BLaER1 (cell line): ENCODE results near the gene CEP55.
"Not testable (repeated sequence)": the region's sequence is repeated elsewhere in the genome, so short reads cannot be mapped to it uniquely, and the experiment has no call there.

ENCODE experiments used
- H3K27ac ChIP-seq: shearing (Covaris generic); formaldehyde crosslinking; 2 replicates; pipeline ENCODE4 v1.8.1; 2022
- H3K27me3 ChIP-seq: shearing (Covaris generic); formaldehyde crosslinking; 2 replicates; pipeline ENCODE4 v1.8.1; 2022
- H3K36me3 ChIP-seq: shearing (Covaris generic); formaldehyde crosslinking; 2 replicates; pipeline ENCODE4 v1.8.1; 2022
- H3K4me1 ChIP-seq: shearing (Covaris generic); formaldehyde crosslinking; 2 replicates; pipeline ENCODE4 v1.8.1; 2022
- H3K4me2 ChIP-seq: shearing (Covaris generic); formaldehyde crosslinking; 2 replicates; pipeline ENCODE4 v1.8.1; 2022
- H3K4me3 ChIP-seq: shearing (Covaris generic); formaldehyde crosslinking; 2 replicates; pipeline ENCODE4 v1.8.1; 2022
- H3K9ac ChIP-seq: shearing (Covaris generic); formaldehyde crosslinking; 2 replicates; pipeline ENCODE4 v1.8.1; 2022
- H3K9me3 ChIP-seq: shearing (Covaris generic); formaldehyde crosslinking; 2 replicates; pipeline ENCODE4 v1.8.1; 2022
- H4K20me1 ChIP-seq: shearing (Covaris generic); formaldehyde crosslinking; 2 replicates; pipeline ENCODE4 v1.8.1; 2022
- Cebpa-rat ChIP-seq: shearing (Covaris generic); IDR thresholded peaks from 2 replicates; pipeline ENCODE4 v1.8.1; 2022

CEP55 gene

GRCh38 chr10:93503075-93503474 is 6.7 kb downstream of the CEP55 start:
- Histone ChIP-seq H4K20me1 (no peaks in the 10 kb centered on the region), H3K9ac (no peak overlapping the region; the same call in 1 of the 2 replicates), H3K9me3 (no peaks in the 10 kb centered on the region), H3K4me1 (peaks cover 28% of the 10 kb centered on the region), H3K4me3 (no peak overlapping the region), H3K36me3 (peaks cover 68% of the 10 kb centered on the region), H3K4me2 (peak overlapping the region; percentile 36; the same call in 1 of the 2 replicates), H3K27me3 (no peaks in the 10 kb centered on the region), H3K27ac (no peak overlapping the region)
- no peak for TF ChIP-seq Cebpa-rat

- TF ChIP-seq Cebpa-rat: no peak
- H3K9ac ChIP-seq: no peak overlapping the region
- no peak overlapping the region for H3K4me2 ChIP-seq
- H3K4me3 ChIP-seq: no peak overlapping the region
- H3K9me3 ChIP-seq: no peaks in the 10 kb centered on the region
- peaks cover 83% of the 10 kb centered on the region for H3K36me3 ChIP-seq
- no peaks in the 10 kb centered on the region for H4K20me1 ChIP-seq
- H3K27me3 ChIP-seq: no peaks in the 10 kb centered on the region
- H3K4me1 ChIP-seq: peaks cover 21% of the 10 kb centered on the region
- H3K27ac ChIP-seq: no peak overlapping the region
These were observed 8.7 kb downstream of the CEP55 start for GRCh38 chr10:93505075-93505474.

GRCh38 chr10:93509816-93510215 is 13.4 kb downstream of the CEP55 start:
- no peak overlapping the region for H3K9ac ChIP-seq
- no peaks in the 10 kb centered on the region for H4K20me1 ChIP-seq
- H3K4me1 ChIP-seq: no peaks in the 10 kb centered on the region
- H3K27me3 ChIP-seq: no peaks in the 10 kb centered on the region
- peaks cover 86% of the 10 kb centered on the region for H3K36me3 ChIP-seq
- H3K9me3 ChIP-seq: no peaks in the 10 kb centered on the region
- TF ChIP-seq Cebpa-rat: no peak
- H3K4me3 ChIP-seq: no peak overlapping the region
- H3K4me2 ChIP-seq: no peak overlapping the region
- H3K27ac ChIP-seq: no peak overlapping the region

GRCh38 chr10:93512565-93512964 is 16.2 kb downstream of the CEP55 start:
- H3K27ac ChIP-seq: no peak overlapping the region
- no peaks in the 10 kb centered on the region for H3K27me3 ChIP-seq
- no peak overlapping the region for H3K4me3 ChIP-seq
- no peaks in the 10 kb centered on the region for H4K20me1 ChIP-seq
- no peak for TF ChIP-seq Cebpa-rat
- peaks cover 86% of the 10 kb centered on the region for H3K36me3 ChIP-seq
- H3K9me3 ChIP-seq: no peaks in the 10 kb centered on the region
- no peak overlapping the region for H3K9ac ChIP-seq
- H3K4me1 ChIP-seq: no peaks in the 10 kb centered on the region
- no peak overlapping the region for H3K4me2 ChIP-seq

- no peak for TF ChIP-seq Cebpa-rat
- Histone ChIP-seq H3K4me3 (no peak overlapping the region), H4K20me1 (no peaks in the 10 kb centered on the region), H3K4me2 (no peak overlapping the region), H3K27ac (no peak overlapping the region), H3K4me1 (no peaks in the 10 kb centered on the region), H3K9me3 (no peaks in the 10 kb centered on the region; the same call in 1 of the 2 replicates), H3K36me3 (peaks cover 86% of the 10 kb centered on the region), H3K9ac (no peak overlapping the region), H3K27me3 (no peaks in the 10 kb centered on the region)
These were observed 16.7 kb downstream of the CEP55 start for GRCh38 chr10:93513091-93513490.

- Histone ChIP-seq H3K36me3 (peaks cover 86% of the 10 kb centered on the region), H3K9ac (no peak overlapping the region), H3K4me3 (no peak overlapping the region), H4K20me1 (no peaks in the 10 kb centered on the region), H3K27ac (no peak overlapping the region), H3K4me1 (no peaks in the 10 kb centered on the region), H3K4me2 (no peak overlapping the region), H3K27me3 (no peaks in the 10 kb centered on the region), H3K9me3 (peaks cover 11% of the 10 kb centered on the region)
- TF ChIP-seq Cebpa-rat: no peak
These were observed 18.1 kb downstream of the CEP55 start for GRCh38 chr10:93514521-93514920.

GRCh38 chr10:93515071-93516005 is 18.9 kb downstream of the CEP55 start:
- Histone ChIP-seq H3K27me3 (no peaks in the 10 kb centered on the region), H3K4me2 (no peak overlapping the region), H3K36me3 (peaks cover 90% of the 10 kb centered on the region), H3K9ac (no peak overlapping the region), H4K20me1 (no peaks in the 10 kb centered on the region), H3K9me3 (peaks cover 19% of the 10 kb centered on the region), H3K4me3 (no peak overlapping the region), H3K27ac (no peak overlapping the region), H3K4me1 (no peaks in the 10 kb centered on the region)
- no peak for TF ChIP-seq Cebpa-rat

GRCh38 chr10:93516006-93516380 is 19.6 kb downstream of the CEP55 start:
- Histone ChIP-seq H3K4me3 (no peak overlapping the region), H3K4me2 (no peak overlapping the region), H3K9me3 (peaks cover 25% of the 10 kb centered on the region), H3K4me1 (no peaks in the 10 kb centered on the region), H3K27me3 (no peaks in the 10 kb centered on the region), H3K36me3 (peaks cover 90% of the 10 kb centered on the region), H4K20me1 (no peaks in the 10 kb centered on the region), H3K9ac (no peak overlapping the region), H3K27ac (no peak overlapping the region)
- TF ChIP-seq Cebpa-rat: no peak

GRCh38 chr10:93518531-93518930 is 22.1 kb downstream of the CEP55 start:
- Histone ChIP-seq H3K9me3 (peaks cover 32% of the 10 kb centered on the region), H3K9ac (no peak overlapping the region), H3K36me3 (peaks cover 88% of the 10 kb centered on the region), H3K27me3 (no peaks in the 10 kb centered on the region), H3K4me1 (no peaks in the 10 kb centered on the region), H3K4me2 (no peak overlapping the region), H4K20me1 (no peaks in the 10 kb centered on the region), H3K27ac (no peak overlapping the region), H3K4me3 (no peak overlapping the region)
- no peak for TF ChIP-seq Cebpa-rat

- peaks cover 4% of the 10 kb centered on the region; the same call in 1 of the 2 replicates for H3K36me3 ChIP-seq
- TF ChIP-seq Cebpa-rat: no peak
These were observed 38.9 kb downstream of the CEP55 start for GRCh38 chr10:93535293-93535692.

GRCh38 chr10:93540871-93541270 is 44.5 kb downstream of the CEP55 start:
- H3K4me1 ChIP-seq, H3K36me3 ChIP-seq, H3K9ac ChIP-seq, H3K4me3 ChIP-seq, H3K4me2 ChIP-seq, H3K27me3 ChIP-seq, H3K9me3 ChIP-seq, H4K20me1 ChIP-seq, H3K27ac ChIP-seq: not testable (repeated sequence)

More at GRCh38 chr10:93535293-93535692, 38.9 kb downstream of the CEP55 start:
- Histone ChIP-seq H3K4me3 (no peak overlapping the region), H3K27me3 (no peaks in the 10 kb centered on the region), H3K4me2 (no peak overlapping the region), H3K9ac (no peak overlapping the region), H4K20me1 (no peaks in the 10 kb centered on the region), H3K4me1 (no peaks in the 10 kb centered on the region), H3K9me3 (no peaks in the 10 kb centered on the region), H3K27ac (no peak overlapping the region)
